ENCODE data around the gene PALB2. TPM values are rescaled to one million over a fixed set of nuclear protein-coding genes. Genes with fewer than 3 reads are reported as not detected.

PALB2 gene
- total and polyA plus RNA-seq, 9 of the 15 experiments (the other 6 are each of a cell fraction or from before 2014, with no cell fraction given): 7.0 to 25.8 (median 15.2) TPM

DNA sequence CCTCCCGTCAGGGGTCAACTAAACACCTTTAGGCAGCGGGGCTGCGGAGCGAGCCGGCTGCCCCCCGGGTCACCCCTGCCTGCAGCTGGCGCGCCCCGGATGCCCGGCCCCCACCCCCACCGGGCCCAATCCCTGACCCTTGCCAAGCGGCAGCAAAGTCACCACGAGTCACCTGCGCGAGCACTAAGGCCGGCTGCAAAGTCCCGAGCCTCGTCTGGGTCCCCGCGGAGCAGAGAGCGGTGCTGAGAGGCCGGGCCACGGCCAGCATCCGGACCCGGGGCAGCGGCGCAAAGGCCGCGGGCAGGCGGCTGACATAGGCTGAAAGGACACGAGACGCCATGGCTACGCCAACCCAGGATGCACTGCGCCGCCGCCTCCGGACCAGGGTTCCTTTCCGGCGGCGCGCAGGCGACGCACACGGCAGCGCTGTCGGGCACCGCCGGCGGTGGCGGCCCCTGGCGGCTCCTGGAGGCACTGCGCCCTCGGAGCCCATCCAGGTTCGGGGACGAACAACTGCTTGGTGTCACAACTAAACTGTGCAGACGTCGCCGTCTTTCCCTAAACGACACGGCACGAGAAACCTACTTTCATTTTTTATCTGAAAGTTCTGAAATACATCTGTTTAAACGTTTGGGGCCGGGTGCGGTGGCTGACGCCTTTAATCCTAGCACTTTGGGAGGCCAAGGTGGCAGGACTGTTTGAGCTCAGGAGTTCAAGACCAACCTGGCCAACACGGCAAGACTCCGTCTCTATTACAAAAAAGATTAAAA is 45.0 kb downstream of the PALB2 start, which contains the start of gene NDUFAB1 (continued):
- TF ChIP-seq CHD7 (IDR thresholded peaks at IDR 0.05; ENCODE audit: low read depth, low read length) (no peak), SP1 (CRISPR knock-in tag; IDR thresholded peaks at IDR 0.05) (no peak; the same call in 1 of the 2 replicates), ZNF277 (CRISPR knock-in tag; IDR thresholded peaks at IDR 0.05; ENCODE audit: borderline replicate concordance) (no peak), ZNF79 (CRISPR knock-in tag; IDR thresholded peaks at IDR 0.05; ENCODE audit: low read depth) (no peak), POLR2G (IDR thresholded peaks at IDR 0.05; ENCODE audit: low read depth, low read length) (peak; percentile 89), ZNF354B (CRISPR knock-in tag; IDR thresholded peaks at IDR 0.05) (no peak), TFE3 (CRISPR knock-in tag; IDR thresholded peaks at IDR 0.05) (no peak), TGIF2 (CRISPR knock-in tag; IDR thresholded peaks at IDR 0.05) (0 out of 2 replicates have a peak, but pooled peaks have one; percentile 61), KDM4B (IDR thresholded peaks at IDR 0.05; ENCODE audit: borderline replicate concordance in 2 of 2, low read depth in 1 of 2) (peak in 1 of 2 experiments; percentile 73; a peak in 1 of 4 replicates)
- TF ChIP-seq, protein P1, sequence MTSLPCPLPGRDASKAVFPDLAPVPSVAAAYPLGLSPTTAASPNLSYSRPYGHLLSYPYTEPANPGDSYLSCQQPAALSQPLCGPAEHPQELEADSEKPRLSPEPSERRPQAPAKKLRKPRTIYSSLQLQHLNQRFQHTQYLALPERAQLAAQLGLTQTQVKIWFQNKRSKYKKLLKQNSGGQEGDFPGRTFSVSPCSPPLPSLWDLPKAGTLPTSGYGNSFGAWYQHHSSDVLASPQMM (CRISPR knock-in tag; IDR thresholded peaks at IDR 0.05): no peak

All from K562 (cell line).